Fibroblast of villous mesenchyme (primary cell): ENCODE results near the gene BBS1. TPM values are rescaled to one million over a fixed set of nuclear protein-coding genes. Genes with fewer than 3 reads are reported as not detected.

ENCODE experiments used
- DNase-seq: peaks from one replicate; pipeline ENCODE4 v3.0.0-alpha.2; 2010; ENCODE audit warnings: low read depth
- H3K4me3 ChIP-seq: 2 replicates; pipeline ENCODE4 v1.5.1; 2011; ENCODE audit warnings: low read depth, mild to moderate bottlenecking, low read length
- total RNA-seq: library from RNA; depleted of rRNA; stranded (reverse); fragments of >200 nt; gene quantifications from 2 replicates; pipeline ENCODE4 v1.2.3, GENCODE V29; 2012
- TF ChIP-seq, protein P1 (sequence below): IDR thresholded peaks from 2 replicates; pipeline ENCODE4 v1.5.1; 2012; ENCODE audit warnings: low read depth, mild to moderate bottlenecking, low read length; ENCODE audit not compliant: insufficient read depth

Gene BBS1
- total RNA-seq, 1 donor, result 34.5 TPM

DNA sequence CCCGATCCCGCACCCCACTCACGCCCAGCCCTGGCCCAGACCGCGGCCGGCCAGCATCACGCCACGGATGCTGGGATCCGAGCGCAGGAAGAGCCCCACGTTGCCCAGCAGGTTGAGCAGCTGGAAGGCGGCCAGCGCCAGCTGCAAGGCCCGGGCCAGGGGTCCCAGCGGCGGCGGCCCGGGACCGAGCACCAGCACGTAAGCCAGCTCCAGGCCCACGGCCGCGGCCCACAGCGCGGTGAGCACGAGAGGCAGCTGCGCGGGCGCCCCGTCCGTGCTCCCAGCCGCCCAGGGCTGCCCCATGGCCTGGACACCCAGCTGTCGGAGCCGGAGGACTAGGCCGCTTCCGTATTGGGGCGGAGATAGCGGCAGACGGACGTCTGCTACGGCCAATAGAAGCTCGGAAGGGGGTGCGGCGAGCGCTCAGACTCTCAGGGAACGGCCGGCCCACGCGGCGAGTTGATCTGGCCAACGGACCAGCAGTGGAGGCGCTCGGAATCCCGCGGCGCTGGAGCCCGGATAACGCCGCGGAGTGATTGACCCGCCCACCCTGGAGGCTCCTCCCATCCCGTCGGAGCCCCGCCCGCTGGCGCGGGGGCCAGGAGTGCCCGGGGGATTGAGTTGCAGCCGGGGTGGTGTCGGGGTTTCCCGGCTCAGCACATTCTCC is 35.4 kb downstream of the BBS1 start, which contains the start of gene ZDHHC24:
Gene ZDHHC24, minus strand, starts transcription at position 348 of the 667 bp plus-strand sequence. Its CDS starts 45 bp downstream, at position 303.
- H3K4me3 ChIP-seq, result peak within 1 kb of the TSS; percentile 68
- TF ChIP-seq, protein P1, sequence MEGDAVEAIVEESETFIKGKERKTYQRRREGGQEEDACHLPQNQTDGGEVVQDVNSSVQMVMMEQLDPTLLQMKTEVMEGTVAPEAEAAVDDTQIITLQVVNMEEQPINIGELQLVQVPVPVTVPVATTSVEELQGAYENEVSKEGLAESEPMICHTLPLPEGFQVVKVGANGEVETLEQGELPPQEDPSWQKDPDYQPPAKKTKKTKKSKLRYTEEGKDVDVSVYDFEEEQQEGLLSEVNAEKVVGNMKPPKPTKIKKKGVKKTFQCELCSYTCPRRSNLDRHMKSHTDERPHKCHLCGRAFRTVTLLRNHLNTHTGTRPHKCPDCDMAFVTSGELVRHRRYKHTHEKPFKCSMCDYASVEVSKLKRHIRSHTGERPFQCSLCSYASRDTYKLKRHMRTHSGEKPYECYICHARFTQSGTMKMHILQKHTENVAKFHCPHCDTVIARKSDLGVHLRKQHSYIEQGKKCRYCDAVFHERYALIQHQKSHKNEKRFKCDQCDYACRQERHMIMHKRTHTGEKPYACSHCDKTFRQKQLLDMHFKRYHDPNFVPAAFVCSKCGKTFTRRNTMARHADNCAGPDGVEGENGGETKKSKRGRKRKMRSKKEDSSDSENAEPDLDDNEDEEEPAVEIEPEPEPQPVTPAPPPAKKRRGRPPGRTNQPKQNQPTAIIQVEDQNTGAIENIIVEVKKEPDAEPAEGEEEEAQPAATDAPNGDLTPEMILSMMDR, result no peak
- DNase-seq, result peak; percentile 98

DNA sequence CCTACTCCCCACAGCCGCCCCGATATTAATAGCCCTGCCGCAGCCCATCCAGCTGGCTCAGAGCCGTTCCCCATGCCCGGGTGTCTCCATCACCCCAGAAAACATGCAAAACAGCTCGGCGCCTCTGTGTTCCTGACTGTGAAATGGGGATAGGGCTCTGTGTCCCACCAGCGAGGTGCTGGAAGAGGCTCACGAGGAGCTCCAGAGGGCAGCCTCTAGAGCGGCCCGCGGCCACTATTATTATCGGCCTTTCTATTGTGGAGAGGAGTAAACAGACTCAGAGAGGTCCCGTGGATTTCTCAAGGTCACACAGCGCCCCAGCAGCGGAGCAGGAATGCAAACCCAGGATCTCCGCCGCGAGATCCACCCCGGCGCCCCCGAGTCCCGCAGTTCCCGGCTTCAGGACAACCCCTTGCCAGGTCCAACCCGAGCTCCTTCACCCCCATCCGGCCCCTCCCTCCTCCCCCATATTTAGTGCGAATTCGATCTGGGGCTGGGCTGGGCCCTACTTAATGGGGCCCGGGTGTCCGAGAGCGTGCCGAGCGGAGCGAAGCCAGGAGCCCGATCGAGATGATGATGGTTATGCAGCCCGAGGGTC is 36.0 kb downstream of the BBS1 start, which contains the start of gene ACTN3:
Gene ACTN3, plus strand, starts transcription at position 536 of the 598 bp plus-strand sequence. Its CDS starts 35 bp downstream, at position 571.
- peak; percentile 66 for DNase-seq
- TF ChIP-seq, protein P1, result no peak

DNA sequence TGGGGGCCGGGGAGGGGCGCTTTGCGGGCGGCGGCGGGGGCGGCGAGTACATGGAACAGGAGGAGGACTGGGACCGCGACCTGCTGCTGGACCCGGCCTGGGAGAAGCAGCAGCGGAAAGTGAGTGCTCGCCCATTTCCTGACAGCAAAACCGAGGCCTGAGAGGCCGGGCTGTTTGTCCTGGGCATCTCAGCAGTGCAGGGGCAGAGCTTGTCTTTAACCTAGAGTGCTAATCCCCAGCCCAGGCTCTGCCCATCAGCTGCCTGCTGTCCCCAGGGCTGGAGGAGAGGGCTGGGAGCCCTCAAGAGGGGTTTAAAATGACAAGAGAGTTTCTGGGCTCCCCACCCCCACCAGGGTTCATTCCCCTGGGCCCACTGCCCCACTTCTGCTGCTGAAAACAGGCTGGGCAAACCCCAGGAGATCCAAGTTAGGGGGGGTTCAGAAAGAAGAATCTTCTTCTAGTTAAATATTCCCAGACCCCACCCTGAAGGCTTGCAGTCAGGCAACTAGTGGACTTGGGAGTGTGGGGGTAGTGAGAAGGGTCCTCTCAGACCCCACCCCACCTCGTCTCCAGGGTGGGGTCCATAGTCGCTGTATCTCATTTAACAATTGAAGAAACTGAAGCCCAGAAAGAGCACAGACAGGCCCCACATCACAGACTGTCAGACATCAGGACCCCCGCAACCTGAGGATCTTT is 36.7 kb downstream of the BBS1 start:
- H3K4me3 ChIP-seq, result no peak overlapping the region
- TF ChIP-seq, protein P1, result no peak
- DNase-seq, result no peak

More for the DNA sequence above, 36.0 kb downstream of the BBS1 start, which contains the start of gene ACTN3:
- peak within 1 kb of the TSS; percentile 68 for H3K4me3 ChIP-seq

DNA sequence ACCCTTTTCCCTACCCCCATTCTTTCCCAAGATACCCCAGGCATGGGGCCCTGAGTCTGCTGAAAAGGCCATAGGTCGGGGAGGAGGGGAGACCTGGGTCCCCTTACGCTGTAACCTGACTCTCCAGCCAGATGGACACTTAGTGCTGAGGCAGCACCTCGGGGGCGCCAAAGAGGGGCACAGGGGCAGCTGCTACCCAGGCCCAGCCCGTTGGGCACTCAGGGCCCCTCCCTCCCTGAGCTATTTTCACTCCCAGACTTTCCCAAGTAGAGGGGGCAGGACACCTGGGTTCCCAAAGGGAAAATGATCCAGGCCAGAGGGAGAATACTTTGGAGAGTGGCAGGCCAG is 37.2 kb downstream of the BBS1 start:
- no peak for DNase-seq
- TF ChIP-seq, protein P1, result no peak
- no peak overlapping the region for H3K4me3 ChIP-seq

DNA sequence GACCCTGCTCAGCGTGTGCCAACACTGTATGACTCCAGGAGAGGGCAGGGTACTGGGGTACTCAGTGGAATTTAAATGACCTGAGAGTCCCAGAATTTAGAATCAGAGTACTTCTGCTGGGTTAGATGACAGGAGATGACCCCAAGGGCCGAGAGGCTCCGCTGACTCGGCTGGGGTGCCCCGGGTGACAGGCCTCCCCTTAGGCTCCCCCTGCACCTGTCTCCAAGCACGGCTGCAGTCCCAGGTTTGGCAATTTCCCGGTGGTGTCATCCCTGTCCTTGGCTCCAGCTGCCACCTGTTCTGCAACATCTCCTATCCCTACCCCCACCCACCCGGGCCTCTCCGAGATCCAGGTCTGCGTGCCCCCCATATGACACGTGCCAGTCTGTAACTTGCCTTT is 37.6 kb downstream of the BBS1 start:
- no peak for DNase-seq
- H3K4me3 ChIP-seq, result no peak overlapping the region
- TF ChIP-seq, protein P1, result no peak

DNA sequence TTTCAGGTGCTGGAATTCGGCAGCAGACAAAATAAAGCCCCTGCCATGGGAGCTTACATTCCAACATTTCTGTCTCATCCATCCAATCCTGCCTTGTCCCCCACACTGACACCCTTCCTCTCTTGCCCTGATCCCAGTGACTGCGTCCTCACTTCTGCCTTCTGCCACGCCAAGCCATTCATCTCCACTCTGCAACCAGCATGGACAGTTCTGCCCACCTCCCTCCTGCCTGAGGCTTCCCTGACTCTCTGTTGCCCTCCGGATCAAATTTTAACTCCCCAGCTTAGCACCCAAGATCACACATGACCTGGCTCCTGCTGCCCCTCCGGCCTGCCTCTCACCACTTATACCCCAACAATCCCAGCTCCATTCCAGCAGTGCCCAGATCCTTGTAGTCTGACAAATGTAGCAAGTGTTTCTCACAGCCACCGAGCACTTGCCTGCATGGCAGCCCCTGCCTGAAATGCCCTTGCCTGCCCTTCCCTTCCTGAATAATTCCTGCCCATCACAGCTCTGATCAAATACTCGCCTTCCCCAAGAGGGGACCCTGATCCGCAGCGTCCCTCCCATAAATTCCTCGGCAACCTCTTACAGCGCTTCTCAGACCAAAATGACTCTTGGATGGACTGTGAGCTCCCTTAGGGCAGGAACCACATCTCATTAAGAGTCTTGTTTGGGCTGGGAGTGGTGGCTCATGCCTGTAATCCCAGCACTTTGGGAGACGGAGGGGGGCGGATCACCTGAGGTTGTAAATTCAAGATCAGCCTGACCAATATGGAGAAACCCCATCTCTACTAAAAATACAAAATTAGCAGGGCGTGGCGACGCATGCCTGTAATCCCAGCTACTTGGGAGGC is 38.6 kb downstream of the BBS1 start:
- TF ChIP-seq, protein P1, result no peak
- DNase-seq, result no peak
- H3K4me3 ChIP-seq, result no peak overlapping the region
